Ishikawa (cell line): ENCODE measurements around the gene RAB6A.

Experiments
- CEBPB ChIP-seq: IDR thresholded peaks from 2 replicates; pipeline ENCODE4 v1.6.1; 2012
- CREB1 ChIP-seq: IDR thresholded peaks from 2 replicates; pipeline ENCODE4 v1.6.1; 2012; ENCODE audit warnings: low read depth
- EGR1 ChIP-seq: IDR thresholded peaks from 2 replicates; pipeline ENCODE4 v1.6.1; 2012
- EP300 ChIP-seq: IDR thresholded peaks from 2 replicates; pipeline ENCODE4 v1.6.1; 2012; ENCODE audit warnings: borderline replicate concordance
- NFIC ChIP-seq: IDR thresholded peaks from 2 replicates; pipeline ENCODE4 v1.6.1; 2012
- RAD21 ChIP-seq: IDR thresholded peaks from 2 replicates; pipeline ENCODE4 v1.6.1; 2012; ENCODE audit warnings: low read depth
- TAF1 ChIP-seq: IDR thresholded peaks from 2 replicates; pipeline ENCODE4 v1.6.1; 2012; ENCODE audit warnings: low read depth, mild to moderate bottlenecking
- TCF12 ChIP-seq: IDR thresholded peaks from 2 replicates; pipeline ENCODE4 v1.6.1; 2012; ENCODE audit warnings: low read depth
- YY1 ChIP-seq: IDR thresholded peaks from 2 replicates; pipeline ENCODE4 v1.6.1; 2012; ENCODE audit warnings: low read depth
- ZBTB7A ChIP-seq: IDR thresholded peaks from 2 replicates; pipeline ENCODE4 v1.6.1; 2012; ENCODE audit warnings: low read depth
- TF ChIP-seq, protein P1 (sequence below): IDR thresholded peaks from 2 replicates; pipeline ENCODE4 v1.6.1; 2012; ENCODE audit warnings: low read depth, mild to moderate bottlenecking
- TF ChIP-seq, protein P2 (sequence below): IDR thresholded peaks from 2 replicates; pipeline ENCODE4 v1.6.1; 2012
- TF ChIP-seq, protein P3 (sequence below): IDR thresholded peaks from 2 replicates; pipeline ENCODE4 v1.6.1; 2012

DNA sequence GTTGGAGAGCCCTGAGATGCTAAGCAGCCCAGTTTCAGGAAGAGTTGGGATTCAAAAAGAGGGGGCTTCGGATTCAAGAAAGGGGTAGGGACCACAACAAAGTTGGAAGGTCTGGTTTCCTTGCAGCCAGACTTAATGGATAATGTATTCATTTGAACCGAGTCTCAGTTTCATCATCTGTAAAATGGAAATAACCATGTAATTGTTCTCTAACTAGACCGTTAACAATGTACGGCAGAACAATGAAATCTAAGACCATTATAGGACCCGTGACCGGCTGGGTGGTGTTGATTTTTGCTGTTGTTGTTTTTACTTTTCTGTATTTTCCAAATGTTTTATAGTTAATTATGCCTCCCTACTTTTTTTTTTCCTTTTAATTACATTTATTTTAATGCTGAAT is 20.4 kb upstream of the RAB6A start:
- TF ChIP-seq, protein P1, sequence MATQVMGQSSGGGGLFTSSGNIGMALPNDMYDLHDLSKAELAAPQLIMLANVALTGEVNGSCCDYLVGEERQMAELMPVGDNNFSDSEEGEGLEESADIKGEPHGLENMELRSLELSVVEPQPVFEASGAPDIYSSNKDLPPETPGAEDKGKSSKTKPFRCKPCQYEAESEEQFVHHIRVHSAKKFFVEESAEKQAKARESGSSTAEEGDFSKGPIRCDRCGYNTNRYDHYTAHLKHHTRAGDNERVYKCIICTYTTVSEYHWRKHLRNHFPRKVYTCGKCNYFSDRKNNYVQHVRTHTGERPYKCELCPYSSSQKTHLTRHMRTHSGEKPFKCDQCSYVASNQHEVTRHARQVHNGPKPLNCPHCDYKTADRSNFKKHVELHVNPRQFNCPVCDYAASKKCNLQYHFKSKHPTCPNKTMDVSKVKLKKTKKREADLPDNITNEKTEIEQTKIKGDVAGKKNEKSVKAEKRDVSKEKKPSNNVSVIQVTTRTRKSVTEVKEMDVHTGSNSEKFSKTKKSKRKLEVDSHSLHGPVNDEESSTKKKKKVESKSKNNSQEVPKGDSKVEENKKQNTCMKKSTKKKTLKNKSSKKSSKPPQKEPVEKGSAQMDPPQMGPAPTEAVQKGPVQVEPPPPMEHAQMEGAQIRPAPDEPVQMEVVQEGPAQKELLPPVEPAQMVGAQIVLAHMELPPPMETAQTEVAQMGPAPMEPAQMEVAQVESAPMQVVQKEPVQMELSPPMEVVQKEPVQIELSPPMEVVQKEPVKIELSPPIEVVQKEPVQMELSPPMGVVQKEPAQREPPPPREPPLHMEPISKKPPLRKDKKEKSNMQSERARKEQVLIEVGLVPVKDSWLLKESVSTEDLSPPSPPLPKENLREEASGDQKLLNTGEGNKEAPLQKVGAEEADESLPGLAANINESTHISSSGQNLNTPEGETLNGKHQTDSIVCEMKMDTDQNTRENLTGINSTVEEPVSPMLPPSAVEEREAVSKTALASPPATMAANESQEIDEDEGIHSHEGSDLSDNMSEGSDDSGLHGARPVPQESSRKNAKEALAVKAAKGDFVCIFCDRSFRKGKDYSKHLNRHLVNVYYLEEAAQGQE, result no peak
- TF ChIP-seq, protein P2, sequence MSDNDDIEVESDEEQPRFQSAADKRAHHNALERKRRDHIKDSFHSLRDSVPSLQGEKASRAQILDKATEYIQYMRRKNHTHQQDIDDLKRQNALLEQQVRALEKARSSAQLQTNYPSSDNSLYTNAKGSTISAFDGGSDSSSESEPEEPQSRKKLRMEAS, result no peak
- TF ChIP-seq CEBPB, result no peak
- no peak for TF ChIP-seq TAF1
- no peak for TF ChIP-seq EP300
- no peak for TF ChIP-seq YY1
- no peak for TF ChIP-seq RAD21
- TF ChIP-seq EGR1, result no peak
- no peak for TF ChIP-seq CREB1
- no peak for TF ChIP-seq TCF12
- TF ChIP-seq, protein P3, sequence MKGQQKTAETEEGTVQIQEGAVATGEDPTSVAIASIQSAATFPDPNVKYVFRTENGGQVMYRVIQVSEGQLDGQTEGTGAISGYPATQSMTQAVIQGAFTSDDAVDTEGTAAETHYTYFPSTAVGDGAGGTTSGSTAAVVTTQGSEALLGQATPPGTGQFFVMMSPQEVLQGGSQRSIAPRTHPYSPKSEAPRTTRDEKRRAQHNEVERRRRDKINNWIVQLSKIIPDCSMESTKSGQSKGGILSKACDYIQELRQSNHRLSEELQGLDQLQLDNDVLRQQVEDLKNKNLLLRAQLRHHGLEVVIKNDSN, result no peak
- TF ChIP-seq NFIC, result no peak
- TF ChIP-seq ZBTB7A, result no peak
